GM12872 (cell line): ENCODE data around the gene GALNS.
A peak's percentile ranks its signal among the peaks of the same experiment; 100 is the strongest.

Experiments
- CTCF ChIP-seq: IDR thresholded peaks from 3 replicates; pipeline ENCODE4 v1.5.1; 2011; ENCODE audit warnings: low read depth, mild to moderate bottlenecking, low read length, moderate library complexity; ENCODE audit not compliant: insufficient read depth

GALNS gene

GRCh38 chr16:88848557-88848956 lies 8.2 kb downstream of the GALNS start:
- no peak for TF ChIP-seq CTCF

- no peak for TF ChIP-seq CTCF
These were observed 9.1 kb downstream of the GALNS start for GRCh38 chr16:88847654-88848053.

GRCh38 chr16:88846088-88846487 lies 10.7 kb downstream of the GALNS start:
- TF ChIP-seq CTCF, result no peak

GRCh38 chr16:88844419-88845036 lies 12.2 kb downstream of the GALNS start:
- TF ChIP-seq CTCF, result 0 out of 3 replicates have a peak, but pooled peaks have one; percentile 14

- no peak for TF ChIP-seq CTCF
These were observed 13.5 kb downstream of the GALNS start for GRCh38 chr16:88843256-88843655.

- no peak for TF ChIP-seq CTCF
These were observed 13.9 kb downstream of the GALNS start for GRCh38 chr16:88842806-88843205.

- TF ChIP-seq CTCF, result no peak
These were observed 14.4 kb downstream of the GALNS start for GRCh38 chr16:88842308-88842756.
